Endothelial cell of umbilical vein (primary cell): ENCODE results near the gene ARHGEF28. TPM values are rescaled to one million over a fixed set of nuclear protein-coding genes. Genes with fewer than 3 reads are reported as not detected.

ENCODE experiments used
- BruUV-seq: library from RNA; stranded (reverse); fragments of 400-500 nt; replicated peaks from 2 replicates; lab custom pipeline; 2021; lab: Mats Ljungman, UMichigan
- CTCF ChIA-PET: fragments of 300-600, 350-600 bp; sonication (Branson Sonifier 250); formaldehyde crosslinking; loops from one replicate; lab custom pipeline; 2021; ENCODE audit warnings: antibody characterized with exemption, inconsistent platforms; lab: Charles Lee
- POLR2A ChIA-PET: fragments of 300-600, 350-600 bp; sonication (Branson Sonifier 250); formaldehyde crosslinking; loops from one replicate; lab custom pipeline; 2021; ENCODE audit warnings: antibody characterized with exemption, inconsistent platforms; lab: Charles Lee
- DNase-seq: peaks from one replicate; pipeline ENCODE4 v3.0.0-alpha.2; 2011; ENCODE audit warnings: low read depth, low spot score
- FAIRE-seq: peaks from 2 replicates; lab custom pipeline; 2011; peaks lifted over from hg19 to GRCh38; lab: Jason Lieb, UNC
- H2AFZ ChIP-seq: 2 replicates; pipeline ENCODE4 v1.6.0; 2012; ENCODE audit warnings: low read depth, low read length, control low read depth, inconsistent platforms
- H3K27ac ChIP-seq: 2 replicates; pipeline ENCODE4 v1.5.1; 2011; ENCODE audit warnings: low read depth, mild to moderate bottlenecking, control low read depth, low read length, moderate library complexity; ENCODE audit not compliant: insufficient read depth
- H3K27me3 ChIP-seq, 2 experiments: 2 replicates each; pipeline versions ENCODE4 v1.6.0 to v1.6.1; 2011; ENCODE audit warnings: low read length in 2 of 2, mixed read lengths in 1 of 2; ENCODE audit not compliant: control insufficient read depth in 2 of 2, insufficient read depth in 2 of 2
- H3K36me3 ChIP-seq, 2 experiments: 2 replicates in 1 of 2; 3 replicates in 1 of 2; pipeline ENCODE4 v1.5.1; 2011; ENCODE audit warnings: low read length in 2 of 2, mild to moderate bottlenecking in 1 of 2, moderate library complexity in 1 of 2; ENCODE audit not compliant: control insufficient read depth in 2 of 2, insufficient read depth in 2 of 2; ENCODE audit errors: extremely low read depth in 1 of 2
- H3K4me1 ChIP-seq: 3 replicates; pipeline ENCODE4 v1.5.1; 2011; ENCODE audit warnings: mild to moderate bottlenecking, low read length; ENCODE audit not compliant: control insufficient read depth, insufficient read depth; ENCODE audit errors: extremely low read depth
- H3K4me2 ChIP-seq: 2 replicates; pipeline ENCODE4 v1.6.1; 2011; ENCODE audit warnings: low read length, control low read depth, mixed read lengths; ENCODE audit not compliant: insufficient read depth
- H3K4me3 ChIP-seq, 3 experiments: fragments of 200-600 bp in 1 of 3; sonication (generic), shearing (Covaris generic) in 1 of 3; replicated peaks in 1 of 3; 2 replicates each; pipeline ENCODE4 v1.5.1; 2011 to 2016; ENCODE audit warnings: control low read depth in 3 of 3, low read length in 3 of 3, mild to moderate bottlenecking in 2 of 3, inconsistent platforms in 1 of 3, low read depth in 1 of 3, moderate library complexity in 1 of 3; ENCODE audit not compliant: insufficient read depth in 1 of 3
- H3K79me2 ChIP-seq: 2 replicates; pipeline ENCODE4 v1.6.0; 2012; ENCODE audit warnings: low read length, inconsistent platforms; ENCODE audit not compliant: control insufficient read depth, insufficient read depth
- H3K9ac ChIP-seq: replicated peaks from 2 replicates; pipeline ENCODE3; 2011; ENCODE audit warnings: low read length, control low read depth; ENCODE audit not compliant: insufficient read depth; ENCODE audit errors: extremely low read depth
- H3K9me1 ChIP-seq: replicated peaks from 3 replicates; pipeline ENCODE4 v1.6.0; 2011; ENCODE audit warnings: mild to moderate bottlenecking, low read length; ENCODE audit not compliant: control insufficient read depth, insufficient read depth; ENCODE audit errors: extremely low read depth
- H3K9me3 ChIP-seq: replicated peaks from 2 replicates; pipeline ENCODE4 v1.5.1; 2012; ENCODE audit warnings: low read length, inconsistent platforms; ENCODE audit not compliant: control insufficient read depth, insufficient read depth
- H4K20me1 ChIP-seq: replicated peaks from 2 replicates; pipeline ENCODE3; 2011; ENCODE audit warnings: mild to moderate bottlenecking, low read length; ENCODE audit not compliant: control insufficient read depth, insufficient read depth; ENCODE audit errors: extremely low read depth
- CTCF ChIP-seq, 2 donors: IDR thresholded peaks; 1 replicate in 1 of 2; 2 replicates in 1 of 2; pipeline ENCODE4 v1.5.1; 2011; ENCODE audit warnings: low read length in 2 of 2, mild to moderate bottlenecking in 2 of 2, moderate library complexity in 2 of 2, control low read depth in 1 of 2, inconsistent platforms in 1 of 2, low read depth in 1 of 2; ENCODE audit not compliant: insufficient read depth in 1 of 2; ENCODE audit errors: extremely low read depth in 1 of 2
- EZH2 ChIP-seq: IDR thresholded peaks from 2 replicates; pipeline ENCODE4 v1.6.1; 2012; ENCODE audit warnings: borderline replicate concordance, low read depth, mild to moderate bottlenecking, moderate library complexity, low read length, inconsistent platforms; ENCODE audit not compliant: severe bottlenecking
- FOS ChIP-seq: IDR thresholded peaks from 2 replicates; pipeline ENCODE4 v1.6.1; 2011; ENCODE audit warnings: mild to moderate bottlenecking, low read length, moderate library complexity, borderline replicate concordance; ENCODE audit not compliant: insufficient read depth
- GATA2 ChIP-seq: IDR thresholded peaks from 2 replicates; pipeline ENCODE4 v1.7.0; 2011; ENCODE audit warnings: low read depth, mild to moderate bottlenecking, moderate library complexity, mixed read lengths, low read length; ENCODE audit not compliant: insufficient read length, insufficient read depth
- JUN ChIP-seq: IDR thresholded peaks from 2 replicates; pipeline ENCODE4 v1.6.1; 2011; ENCODE audit warnings: borderline replicate concordance, low read depth; ENCODE audit not compliant: insufficient read length, insufficient read depth
- MAX ChIP-seq: IDR thresholded peaks from 2 replicates; pipeline ENCODE4 v1.6.1; 2011; ENCODE audit not compliant: insufficient read depth, insufficient read length
- MYC ChIP-seq: IDR thresholded peaks from one replicate; pipeline ENCODE4 v1.6.1; 2011; ENCODE audit warnings: mild to moderate bottlenecking, low read depth, low read length
- POLR2A ChIP-seq: IDR thresholded peaks from 2 replicates; pipeline ENCODE4 v1.6.1; 2012; ENCODE audit warnings: low read depth, mild to moderate bottlenecking, control low read depth, low read length
- POLR2AphosphoS5 ChIP-seq: IDR thresholded peaks from 2 replicates; pipeline ENCODE4 v1.6.1; 2012; ENCODE audit warnings: low read depth, mild to moderate bottlenecking, control low read depth, low read length, moderate library complexity; ENCODE audit not compliant: insufficient read depth
- dilution Hi-C: fragments of 300-500 bp; cut with MboI; formaldehyde crosslinking; loops from one replicate; pipeline ENCODE4 v1.15.0; 2019; ENCODE audit warnings: low sequenced_read_pairs; ENCODE audit not compliant: extremely low pct_ligation_motif_present
- intact Hi-C: fragments of 100-400 bp; cut with micrococcal nuclease; formaldehyde crosslinking; loops from one replicate; pipeline ENCODE4 v1.10.0; 2022
- polyA plus RNA-seq, 4 experiments: library from polyadenylated mRNA; depleted of rRNA in 3 of 4; stranded (reverse) in 3 of 4; unstranded in 1 of 4; fragments of >200 nt; gene quantifications; 2 replicates each; pipeline versions ENCODE4 v1.2.1 to v1.2.3, GENCODE V29; 2011 to 2012; ENCODE audit warnings: missing spikeins in 1 of 4
- total RNA-seq: library from RNA; stranded (reverse); gene quantifications from 2 replicates; pipeline ENCODE4 v1.2.3, GENCODE V29; 2021

The ARHGEF28 gene
- total and polyA plus RNA-seq, 2 donors (not counting 3 experiments of a cell fraction or from before 2014, with no cell fraction given), result 29.5 to 108 TPM

- H3K4me3 ChIP-seq, result no peak overlapping the region
- BruUV-seq, result no TSS peak
- no peaks in the 10 kb centered on the region for H3K9me1 ChIP-seq
- no peaks in the 10 kb centered on the region for H3K9me3 ChIP-seq
- peaks cover 0 to 4% of the 10 kb centered on the region in 2 experiments for H3K36me3 ChIP-seq
- H3K4me1 ChIP-seq, result no peaks in the 10 kb centered on the region
- peaks cover 86% of the 10 kb centered on the region for H3K79me2 ChIP-seq
- no peak overlapping the region for H2AFZ ChIP-seq
- H3K4me2 ChIP-seq, result no peak overlapping the region
- no peak overlapping the region for H3K27ac ChIP-seq
- FAIRE-seq (no peak), DNase-seq (no peak)
- no peaks in the 10 kb centered on the region for H3K27me3 ChIP-seq
- ChIA-PET POLR2A (no interaction called here), CTCF (interaction anchor here (0.7 kb wide), 1 partner anchor 22 kb away, joined by 3 read pairs; no protein-coding TSS in a partner anchor)
- TF ChIP-seq FOS, result no peak
- TF ChIP-seq MAX, result no peak
- no peak for TF ChIP-seq EZH2
- TF ChIP-seq MYC, result no peak
- no peak for TF ChIP-seq POLR2A
- no peak for TF ChIP-seq POLR2AphosphoS5
- no peak for TF ChIP-seq GATA2
- H3K9ac ChIP-seq, result no peak overlapping the region
- intact Hi-C loops, result no loop called here
- H4K20me1 ChIP-seq, result peaks cover 10% of the 10 kb centered on the region
- dilution Hi-C loops, result no loop called here
These were observed 100.1 kb downstream of the ARHGEF28 start for GRCh38 chr5:73726071-73726470.

- no peak for FAIRE-seq
- peaks cover 10% of the 10 kb centered on the region for H4K20me1 ChIP-seq
- H3K9me1 ChIP-seq, result no peaks in the 10 kb centered on the region
- H3K36me3 ChIP-seq, result peaks cover 0 to 4% of the 10 kb centered on the region in 2 experiments
- intact Hi-C loops, result no loop called here
- TF ChIP-seq MYC, result no peak
- no peak for TF ChIP-seq GATA2
- TF ChIP-seq CTCF (IDR thresholded peaks at IDR 0.05; ENCODE audit: extremely low read depth in 1 of 2, insufficient read depth in 1 of 2, low read depth in 1 of 2, low read length in 2 of 2), result no peak
- TF ChIP-seq EZH2, result no peak
- TF ChIP-seq POLR2AphosphoS5, result no peak
- no peak for TF ChIP-seq MAX
- no peak for TF ChIP-seq POLR2A
- no peak for TF ChIP-seq JUN
- no peak for TF ChIP-seq FOS
- no peak for DNase-seq
- no peaks in the 10 kb centered on the region for H3K4me1 ChIP-seq
- no peaks in the 10 kb centered on the region for H3K9me3 ChIP-seq
- no peak overlapping the region for H3K4me3 ChIP-seq
- no TSS peak for BruUV-seq
- H3K27ac ChIP-seq, result no peak overlapping the region
- CTCF ChIA-PET, result interaction anchor here (0.7 kb wide), 1 partner anchor 21 kb away, joined by 3 read pairs; no protein-coding TSS in a partner anchor
- POLR2A ChIA-PET, result no interaction called here
- no peak overlapping the region for H3K4me2 ChIP-seq
- no peaks in the 10 kb centered on the region for H3K27me3 ChIP-seq
- peaks cover 88% of the 10 kb centered on the region for H3K79me2 ChIP-seq
- dilution Hi-C loops, result no loop called here
- no peak overlapping the region for H2AFZ ChIP-seq
- no peak overlapping the region for H3K9ac ChIP-seq
These were observed 100.7 kb downstream of the ARHGEF28 start for GRCh38 chr5:73726606-73727231.
